Tibial nerve (tissue), 4 donors: ENCODE measurements around the gene PSMG4. TPM values are rescaled to one million over a fixed set of nuclear protein-coding genes. Genes with fewer than 3 reads are reported as not detected.

Experiments
- DNase-seq, 2 donors: peaks; one replicate each; pipeline ENCODE4 v3.0.0-alpha.2; 2019; ENCODE audit warnings: low spot score in 2 of 2
- H3K27ac ChIP-seq, 4 donors: fragments of 200-600 bp; sonication (generic) in 3 of 4; one replicate each; pipeline ENCODE4 v1.5.1; 2017 to 2019; ENCODE audit warnings: mild to moderate bottlenecking in 1 of 4
- H3K27me3 ChIP-seq, 2 donors: fragments of 200-600 bp; sonication (generic) in 1 of 2; one replicate each; pipeline versions ENCODE4 v1.5.1 to v1.6.0; 2017 to 2019
- H3K36me3 ChIP-seq, 3 donors: fragments of 200-600 bp; sonication (generic); one replicate each; pipeline ENCODE4 v1.5.1; 2018 to 2019
- H3K4me1 ChIP-seq, 4 donors: fragments of 200-600 bp; sonication (generic) in 3 of 4; one replicate each; pipeline ENCODE4 v1.5.1; 2017 to 2019
- H3K4me3 ChIP-seq, 4 donors: fragments of 200-600 bp; sonication (generic) in 3 of 4; one replicate each; pipeline ENCODE4 v1.5.1; 2017 to 2019; ENCODE audit warnings: mild to moderate bottlenecking in 1 of 4, moderate library complexity in 1 of 4
- H3K9me3 ChIP-seq, 4 donors: fragments of 200-600 bp; sonication (generic) in 3 of 4; one replicate each; pipeline ENCODE4 v1.5.1; 2017 to 2019
- EP300 ChIP-seq, 2 donors: sonication (generic); formaldehyde crosslinking; IDR thresholded peaks; one replicate each; pipeline ENCODE4 v1.6.1; 2017; ENCODE audit warnings: antibody characterized with exemption in 2 of 2, mild to moderate bottlenecking in 1 of 2
- POLR2A ChIP-seq, 2 donors: fragments of 450-650 bp; IDR thresholded peaks; one replicate each; pipeline ENCODE4 v1.6.1; 2017; ENCODE audit warnings: antibody characterized with exemption in 2 of 2, mild to moderate bottlenecking in 2 of 2, moderate library complexity in 2 of 2
- WGBS, 2 donors: methylation state at CpG; one replicate each; pipeline ENCODE4 v1.1.5; 2018; 5-methylcytosine and 5-hydroxymethylcytosine counted together
- total RNA-seq, 4 donors: library from RNA; depleted of rRNA; stranded (reverse); fragments of >200 nt; gene quantifications; one replicate each; pipeline ENCODE4 v1.1.0, GENCODE V29; 2016
- TF ChIP-seq, protein P1 (sequence below), 5 experiments: fragments of 200-600 bp in 3 of 5; fragments of 450-650 bp in 2 of 5; sonication (generic) in 3 of 5; IDR thresholded peaks; one replicate each; pipeline ENCODE4 v1.5.1; 2016 to 2019; ENCODE audit warnings: antibody characterized with exemption in 5 of 5, mild to moderate bottlenecking in 3 of 5, moderate library complexity in 2 of 5

PSMG4 gene
- total RNA-seq, 4 donors from 2014 or later: 14.7 to 36.5 (median 31.8) TPM

DNA sequence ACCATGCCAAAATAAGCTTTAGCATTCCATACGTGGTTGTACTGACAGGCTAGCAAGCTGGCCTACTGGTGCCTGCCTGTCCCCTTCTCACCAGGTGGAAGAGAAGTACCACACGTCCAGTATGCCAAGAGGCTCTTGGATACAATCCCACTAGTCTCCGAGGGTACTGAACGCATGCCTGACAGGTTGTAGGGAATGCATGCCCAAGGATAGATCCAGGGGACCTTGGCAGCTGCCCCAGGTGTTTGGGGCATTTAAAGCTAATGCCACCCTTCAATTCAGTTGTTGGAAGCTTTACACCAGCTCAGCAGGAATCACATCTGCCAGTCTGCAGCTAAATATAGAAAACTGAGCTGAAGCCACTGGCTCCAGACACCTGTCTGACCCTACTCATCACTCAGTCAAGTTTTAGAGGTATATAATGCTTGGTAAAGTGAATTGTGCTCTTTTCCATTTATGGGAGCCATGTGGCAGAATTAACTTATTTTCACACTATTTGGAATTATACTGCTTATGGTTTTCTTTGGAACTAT, 36.2 kb upstream of the PSMG4 start:
- DNase-seq: no peak
- Histone ChIP-seq H3K27ac (no peak overlapping the region), H3K9me3 (no peaks in the 10 kb centered on the region), H3K4me3 (no peak overlapping the region), H3K36me3 (no peaks in the 10 kb centered on the region), H3K27me3 (peaks cover 0 to 18% of the 10 kb centered on the region in 2 donors), H3K4me1 (peaks cover 0 to 15% (median 9%) of the 10 kb centered on the region in 4 donors)
- WGBS, 2 donors: 74 to 79% methylated on average over 4 of the region's 4 CpGs
- no peak for TF ChIP-seq POLR2A (IDR thresholded peaks at IDR 0.05)
- TF ChIP-seq, protein P1, sequence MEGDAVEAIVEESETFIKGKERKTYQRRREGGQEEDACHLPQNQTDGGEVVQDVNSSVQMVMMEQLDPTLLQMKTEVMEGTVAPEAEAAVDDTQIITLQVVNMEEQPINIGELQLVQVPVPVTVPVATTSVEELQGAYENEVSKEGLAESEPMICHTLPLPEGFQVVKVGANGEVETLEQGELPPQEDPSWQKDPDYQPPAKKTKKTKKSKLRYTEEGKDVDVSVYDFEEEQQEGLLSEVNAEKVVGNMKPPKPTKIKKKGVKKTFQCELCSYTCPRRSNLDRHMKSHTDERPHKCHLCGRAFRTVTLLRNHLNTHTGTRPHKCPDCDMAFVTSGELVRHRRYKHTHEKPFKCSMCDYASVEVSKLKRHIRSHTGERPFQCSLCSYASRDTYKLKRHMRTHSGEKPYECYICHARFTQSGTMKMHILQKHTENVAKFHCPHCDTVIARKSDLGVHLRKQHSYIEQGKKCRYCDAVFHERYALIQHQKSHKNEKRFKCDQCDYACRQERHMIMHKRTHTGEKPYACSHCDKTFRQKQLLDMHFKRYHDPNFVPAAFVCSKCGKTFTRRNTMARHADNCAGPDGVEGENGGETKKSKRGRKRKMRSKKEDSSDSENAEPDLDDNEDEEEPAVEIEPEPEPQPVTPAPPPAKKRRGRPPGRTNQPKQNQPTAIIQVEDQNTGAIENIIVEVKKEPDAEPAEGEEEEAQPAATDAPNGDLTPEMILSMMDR (IDR thresholded peaks at IDR 0.05): no peak
- TF ChIP-seq EP300 (IDR thresholded peaks at IDR 0.05): no peak

DNA sequence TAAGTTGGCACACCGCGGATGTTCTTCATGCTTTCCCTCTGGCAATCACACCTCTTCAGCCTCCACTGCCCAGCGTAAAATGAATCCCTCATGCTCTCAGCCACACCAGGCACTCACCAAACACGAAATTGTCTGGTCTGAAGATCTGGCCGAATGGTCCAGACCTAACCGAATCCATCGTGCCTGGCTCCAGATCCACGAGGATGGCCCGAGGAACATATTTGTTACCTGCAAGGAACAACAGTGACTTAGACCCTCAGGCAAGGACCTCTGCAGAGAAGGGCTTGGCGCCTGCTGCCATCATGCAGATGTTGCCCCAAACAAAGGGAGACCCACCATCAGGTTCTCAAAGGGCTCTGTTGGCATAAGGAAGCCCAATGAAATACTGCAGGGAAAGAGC, 32.7 kb upstream of the PSMG4 start:
- no peaks in the 10 kb centered on the region for H3K36me3 ChIP-seq
- H3K27me3 ChIP-seq: peaks cover 0 to 46% of the 10 kb centered on the region in 2 donors
- no peaks in the 10 kb centered on the region for H3K9me3 ChIP-seq
- no peak for DNase-seq
- peak overlapping the region in 2 of 4 donors; percentile 80 to 92 for H3K27ac ChIP-seq
- TF ChIP-seq POLR2A (IDR thresholded peaks at IDR 0.05) (no peak), EP300 (IDR thresholded peaks at IDR 0.05) (no peak)
- TF ChIP-seq, protein P1 (IDR thresholded peaks at IDR 0.05): no peak
- H3K4me1 ChIP-seq: peaks cover 0 to 47% (median 33%) of the 10 kb centered on the region in 4 donors
- WGBS, 2 donors: 83 to 92% methylated on average over 10 of the region's 10 CpGs
- H3K4me3 ChIP-seq: peak overlapping the region in 3 of 4 donors; percentile 47 to 63 (median 49)

DNA sequence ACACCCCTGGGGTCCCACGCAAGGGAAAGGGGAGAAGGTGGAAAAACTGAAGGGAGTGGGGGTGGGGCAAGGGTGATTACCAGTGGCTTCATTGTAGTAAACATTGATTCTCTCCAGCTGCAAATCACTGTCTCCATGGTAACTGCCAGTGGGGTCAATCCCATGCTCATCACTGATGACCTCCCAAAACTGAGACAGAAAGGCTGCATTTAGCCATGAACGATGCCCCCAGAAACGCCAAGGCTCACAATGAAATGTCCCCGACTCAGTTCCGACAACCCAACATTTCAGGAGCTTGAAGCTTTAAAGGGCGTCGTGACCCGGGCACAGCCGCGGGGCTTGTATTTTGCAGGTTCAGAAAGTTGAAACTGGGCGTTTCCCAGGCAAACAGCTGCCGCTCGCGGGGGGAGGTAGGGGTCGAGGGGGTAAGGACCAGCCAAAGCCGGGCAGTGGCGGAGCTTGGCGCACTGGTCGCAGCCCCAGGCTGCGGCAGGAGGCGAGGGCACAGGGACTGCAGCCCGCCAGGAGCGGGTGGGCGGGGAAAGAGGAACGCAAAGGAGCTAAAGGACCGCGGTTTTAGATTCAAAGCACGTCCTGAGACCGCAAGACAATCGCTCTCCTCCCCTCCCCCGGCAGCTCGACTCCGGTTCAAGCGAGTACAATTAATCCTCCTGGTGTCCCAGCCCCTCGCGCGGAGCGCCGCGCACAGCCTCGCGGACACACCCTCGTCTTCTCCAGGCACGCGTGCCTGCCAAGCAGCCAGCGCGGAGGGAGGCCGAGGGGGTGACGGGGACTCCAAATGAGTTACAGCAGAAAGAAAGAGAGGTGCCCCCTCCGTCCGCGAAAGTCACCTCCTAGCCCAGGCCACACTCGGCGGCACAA, 32.0 kb upstream of the PSMG4 start:
- DNase-seq: no peak
- H3K4me3 ChIP-seq: peak overlapping the region; percentile 47 to 63 (median 50)
- H3K27me3 ChIP-seq: peaks cover 0 to 46% of the 10 kb centered on the region in 2 donors
- WGBS, 2 donors: 3% methylated on average over 51 to 54 of the region's 54 CpGs
- TF ChIP-seq EP300 (IDR thresholded peaks at IDR 0.05) (no peak), POLR2A (IDR thresholded peaks at IDR 0.05) (no peak)
- TF ChIP-seq, protein P1 (IDR thresholded peaks at IDR 0.05): no peak
- no peaks in the 10 kb centered on the region for H3K36me3 ChIP-seq
- no peaks in the 10 kb centered on the region for H3K9me3 ChIP-seq
- peak overlapping the region; percentile 59 to 92 (median 80) for H3K27ac ChIP-seq
- peaks cover 0 to 54% (median 36%) of the 10 kb centered on the region in 4 donors for H3K4me1 ChIP-seq

DNA sequence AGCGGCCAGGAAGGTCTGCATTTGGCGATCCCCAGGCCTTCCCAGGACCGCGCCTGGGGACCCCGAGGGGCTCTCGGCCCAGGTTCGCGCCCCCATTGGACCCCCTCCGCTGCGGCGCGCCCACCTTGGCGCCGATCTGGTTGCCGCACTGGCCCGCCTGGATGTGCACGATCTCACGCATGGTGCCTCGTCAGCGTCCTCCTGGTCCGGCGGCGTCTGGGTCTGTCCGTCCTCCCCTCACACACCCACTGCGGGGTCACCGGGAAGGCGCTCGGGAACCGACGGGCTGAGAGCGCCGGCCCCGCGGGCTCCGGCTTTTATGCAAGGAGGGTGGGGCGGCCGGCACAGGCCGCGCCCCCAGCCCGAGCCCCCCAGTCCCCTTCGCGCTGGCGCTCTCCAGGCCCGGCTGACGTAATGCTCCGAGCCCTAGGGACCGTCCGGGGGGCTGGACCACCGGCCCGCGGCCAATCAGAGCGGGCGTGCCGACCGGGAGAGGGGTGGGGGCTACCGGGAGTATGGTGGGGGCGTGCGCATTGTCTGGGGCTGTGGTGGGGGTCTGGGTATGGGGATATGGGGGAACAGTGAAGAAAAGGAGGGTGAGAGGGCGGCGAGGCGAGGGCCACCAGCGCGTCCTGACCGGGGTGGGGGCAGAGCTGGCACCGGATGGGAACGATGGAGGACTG, 31.2 kb upstream of the PSMG4 start, which contains the start of gene TUBB2B:
Gene TUBB2B (minus strand): TSS at position 291 of the 683 bp plus-strand sequence. CDS start 110 bp downstream, at position 181.
- no peak for DNase-seq
- TF ChIP-seq, protein P1 (IDR thresholded peaks at IDR 0.05): no peak
- TF ChIP-seq POLR2A (IDR thresholded peaks at IDR 0.05): peak in 1 of 2 donors; percentile 29
- TF ChIP-seq EP300 (IDR thresholded peaks at IDR 0.05): peak in 1 of 2 donors; percentile 58
- WGBS, 2 donors: 0 to 1% methylated on average over 26 to 47 of the region's 66 CpGs
- peaks cover 0 to 53% of the 10 kb centered on the region in 2 donors for H3K27me3 ChIP-seq
- peak within 1 kb of the TSS; percentile 47 to 63 (median 50) for H3K4me3 ChIP-seq
- H3K36me3 ChIP-seq: no peaks in the 10 kb centered on the region
- peak within 1 kb of the TSS; percentile 59 to 92 (median 84) for H3K27ac ChIP-seq
- no peaks in the 10 kb centered on the region for H3K9me3 ChIP-seq
- peaks cover 0 to 60% (median 40%) of the 10 kb centered on the region in 4 donors for H3K4me1 ChIP-seq
